Upper lobe of right lung (tissue), 1 donor: ENCODE data around the gene GAPT. TPM values are rescaled to one million over a fixed set of nuclear protein-coding genes. Genes with fewer than 3 reads are reported as not detected.

ENCODE experiments used
- ATAC-seq: fragments of 200-7000 bp; cut with Tn5 transposase; one replicate; pipeline ENCODE4 v1.9.1; 2020; ENCODE audit warnings: mild to moderate bottlenecking, moderate library complexity
- DNase-seq: peaks from one replicate; pipeline ENCODE4 v3.0.0-alpha.2; 2020
- H3K27ac ChIP-seq: fragments of 200-600 bp; one replicate; pipeline ENCODE4 v1.8.0; 2022
- H3K27me3 ChIP-seq: fragments of 200-600 bp; one replicate; pipeline ENCODE4 v1.8.0; 2022; ENCODE audit warnings: mild to moderate bottlenecking
- H3K36me3 ChIP-seq: fragments of 200-600 bp; one replicate; pipeline ENCODE4 v1.8.0; 2022
- H3K4me1 ChIP-seq: fragments of 200-600 bp; one replicate; pipeline ENCODE4 v1.8.0; 2022
- H3K4me3 ChIP-seq: fragments of 200-600 bp; one replicate; pipeline ENCODE4 v1.8.0; 2022; ENCODE audit warnings: mild to moderate bottlenecking
- H3K9me3 ChIP-seq: fragments of 200-600 bp; one replicate; pipeline ENCODE4 v1.8.0; 2022
- CTCF ChIP-seq: fragments of 200-600 bp; IDR thresholded peaks from one replicate; pipeline ENCODE4 v1.8.0; 2022; ENCODE audit warnings: antibody characterized with exemption
- intact Hi-C: fragments of 100-400 bp; cut with DNase I; formaldehyde crosslinking; loops from one replicate; pipeline ENCODE4 v1.11.0; 2022
- total RNA-seq: library from RNA; stranded (reverse); fragmentation: NEBNext Ultra II Directional; extraction: Animal tissue kit (Norgen Biotek cat#: 25700); gene quantifications from one replicate; pipeline ENCODE4 v1.2.1, GENCODE V29; 2021
- donor health status: DM: no; HTN: yes; CAD: no; lungs with severe emphysema.

Gene GAPT
- total RNA-seq, 1 donor from 2014 or later: 5.2 TPM

GRCh38 chr5:58455066-58455465 is 36.2 kb upstream of the GAPT start:
- Histone ChIP-seq H3K27ac (no peak overlapping the region), H3K4me3 (peak overlapping the region; percentile 80), H3K36me3 (peaks cover 46% of the 10 kb centered on the region), H3K9me3 (no peaks in the 10 kb centered on the region), H3K4me1 (peaks cover 9% of the 10 kb centered on the region), H3K27me3 (no peaks in the 10 kb centered on the region)
- no peak for TF ChIP-seq CTCF
- DNase-seq: no peak
- no peak for ATAC-seq
- intact Hi-C loops: loop anchor here (5.0 kb wide), 1 partner anchor 568 kb away; no protein-coding TSS in a partner anchor

- ATAC-seq (no peak), DNase-seq (no peak)
- TF ChIP-seq CTCF: no peak
- H3K36me3 ChIP-seq: peaks cover 46% of the 10 kb centered on the region
- peak overlapping the region; percentile 80 for H3K4me3 ChIP-seq
- H3K27me3 ChIP-seq: no peaks in the 10 kb centered on the region
- no peak overlapping the region for H3K27ac ChIP-seq
- H3K9me3 ChIP-seq: no peaks in the 10 kb centered on the region
- peaks cover 9% of the 10 kb centered on the region for H3K4me1 ChIP-seq
- intact Hi-C loops: loop anchor here (5.0 kb wide), 1 partner anchor 568 kb away; no protein-coding TSS in a partner anchor
Measured at GRCh38 chr5:58455480-58455879, 35.8 kb upstream of the GAPT start.

- Histone ChIP-seq H3K9me3 (no peaks in the 10 kb centered on the region), H3K4me1 (peaks cover 9% of the 10 kb centered on the region), H3K4me3 (peak overlapping the region; percentile 80), H3K27me3 (no peaks in the 10 kb centered on the region), H3K27ac (no peak overlapping the region), H3K36me3 (peaks cover 46% of the 10 kb centered on the region)
- DNase-seq (no peak), ATAC-seq (no peak)
- intact Hi-C loops: loop anchor here (5.0 kb wide), 1 partner anchor 569 kb away; no protein-coding TSS in a partner anchor
- TF ChIP-seq CTCF: no peak
Measured at GRCh38 chr5:58456026-58456425, 35.2 kb upstream of the GAPT start.

- intact Hi-C loops: loop anchor here (5.0 kb wide), 1 partner anchor 569 kb away; no protein-coding TSS in a partner anchor
- H3K27me3 ChIP-seq: no peaks in the 10 kb centered on the region
- TF ChIP-seq CTCF: no peak
- DNase-seq (no peak), ATAC-seq (no peak)
- peaks cover 9% of the 10 kb centered on the region for H3K4me1 ChIP-seq
- peaks cover 46% of the 10 kb centered on the region for H3K36me3 ChIP-seq
- H3K9me3 ChIP-seq: no peaks in the 10 kb centered on the region
- H3K27ac ChIP-seq: no peak overlapping the region
- H3K4me3 ChIP-seq: peak overlapping the region; percentile 80
Measured at GRCh38 chr5:58456486-58456885, 34.7 kb upstream of the GAPT start.

GRCh38 chr5:58457050-58457449 is 34.2 kb upstream of the GAPT start:
- intact Hi-C loops: loop anchor here (5.0 kb wide), 1 partner anchor 570 kb away; no protein-coding TSS in a partner anchor
- DNase-seq: no peak
- Histone ChIP-seq H3K36me3 (peaks cover 46% of the 10 kb centered on the region), H3K27ac (no peak overlapping the region), H3K9me3 (no peaks in the 10 kb centered on the region), H3K4me3 (peak overlapping the region; percentile 80), H3K27me3 (no peaks in the 10 kb centered on the region), H3K4me1 (peaks cover 9% of the 10 kb centered on the region)
- no peak for TF ChIP-seq CTCF
- ATAC-seq: no peak
